HG02840 (cell line): ENCODE measurements around the gene GTF2IRD1.
A peak's percentile ranks its signal among the peaks of the same experiment; 100 is the strongest.
"Not testable (repeated sequence)": the region's sequence is repeated elsewhere in the genome, so short reads cannot be mapped to it uniquely, and the experiment has no call there.

ENCODE experiments used
- ATAC-seq: cut with Tn5 transposase; IDR thresholded peaks from one replicate; pipeline ENCODE4 v1.9.1; 2021; ENCODE audit warnings: mild to moderate bottlenecking, moderate library complexity, moderate number of reproducible peaks; ENCODE audit not compliant: unreplicated experiment, low FRiP score

Gene GTF2IRD1

GRCh38 chr7:74623135-74623534 lies 169.4 kb downstream of the GTF2IRD1 start:
- ATAC-seq = no peak

- ATAC-seq = no peak
These were observed 171.7 kb downstream of the GTF2IRD1 start for GRCh38 chr7:74625446-74625845.

GRCh38 chr7:74627661-74628411 lies 174.1 kb downstream of the GTF2IRD1 start:
- no peak for ATAC-seq

DNA sequence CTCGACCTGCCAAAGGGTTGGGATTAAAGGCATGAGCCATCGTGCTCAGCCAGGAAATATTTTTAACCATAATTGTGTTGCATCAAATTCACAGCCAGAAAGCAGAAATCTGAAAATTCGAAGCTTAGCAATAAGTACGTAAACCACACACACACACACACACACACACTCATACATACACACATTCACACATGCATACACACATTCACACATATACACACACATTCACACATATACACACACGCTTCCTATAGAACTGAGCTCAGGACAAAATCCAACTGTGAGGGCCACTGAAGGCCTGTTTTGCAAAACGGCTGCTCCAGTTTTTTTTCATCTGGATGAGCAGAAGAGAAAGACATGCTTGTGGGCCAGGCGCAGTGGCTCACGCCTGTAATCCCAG lies 178.8 kb downstream of the GTF2IRD1 start:
- ATAC-seq = no peak

- no peak for ATAC-seq
These were observed 179.8 kb downstream of the GTF2IRD1 start for GRCh38 chr7:74633451-74633921.

DNA sequence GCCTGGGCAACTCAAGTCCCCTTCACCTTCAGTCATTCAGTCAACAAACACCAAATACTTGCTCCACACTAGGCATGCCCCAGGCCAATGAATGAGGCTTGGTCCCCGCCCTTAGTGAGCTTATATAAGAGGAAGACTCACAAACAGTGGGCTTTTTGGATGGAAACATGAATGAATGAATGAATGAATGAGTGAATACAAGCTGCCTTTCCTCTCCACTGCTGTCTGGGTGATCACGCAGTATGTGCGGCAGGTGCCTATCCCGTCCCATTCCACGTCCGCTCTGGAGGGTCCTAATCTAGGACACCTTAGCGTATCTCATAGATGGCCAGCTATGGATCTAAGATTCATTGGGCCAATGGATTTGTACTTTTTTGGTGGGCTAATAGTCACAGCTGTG lies 184.0 kb downstream of the GTF2IRD1 start:
- ATAC-seq = no peak

DNA sequence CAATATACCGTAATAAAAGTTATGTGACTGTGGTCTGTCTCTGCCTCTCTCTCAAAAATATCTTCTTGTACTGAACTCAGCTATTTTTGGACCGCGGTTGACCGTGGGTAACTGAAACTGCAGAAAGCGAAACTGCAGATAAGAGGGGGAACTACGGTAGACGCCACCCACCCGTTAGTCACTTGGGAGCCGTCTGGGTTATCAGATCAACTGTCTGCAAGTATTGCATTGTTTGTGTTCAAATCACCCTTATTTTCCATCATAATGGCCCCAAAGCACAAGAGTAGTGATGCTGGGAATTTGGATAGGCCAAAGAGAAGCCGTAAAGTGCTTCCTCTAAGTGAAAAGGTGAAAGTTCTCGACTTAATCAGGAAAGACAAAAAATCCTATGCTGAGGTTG lies 196.3 kb downstream of the GTF2IRD1 start:
- ATAC-seq = peak; percentile 81

DNA sequence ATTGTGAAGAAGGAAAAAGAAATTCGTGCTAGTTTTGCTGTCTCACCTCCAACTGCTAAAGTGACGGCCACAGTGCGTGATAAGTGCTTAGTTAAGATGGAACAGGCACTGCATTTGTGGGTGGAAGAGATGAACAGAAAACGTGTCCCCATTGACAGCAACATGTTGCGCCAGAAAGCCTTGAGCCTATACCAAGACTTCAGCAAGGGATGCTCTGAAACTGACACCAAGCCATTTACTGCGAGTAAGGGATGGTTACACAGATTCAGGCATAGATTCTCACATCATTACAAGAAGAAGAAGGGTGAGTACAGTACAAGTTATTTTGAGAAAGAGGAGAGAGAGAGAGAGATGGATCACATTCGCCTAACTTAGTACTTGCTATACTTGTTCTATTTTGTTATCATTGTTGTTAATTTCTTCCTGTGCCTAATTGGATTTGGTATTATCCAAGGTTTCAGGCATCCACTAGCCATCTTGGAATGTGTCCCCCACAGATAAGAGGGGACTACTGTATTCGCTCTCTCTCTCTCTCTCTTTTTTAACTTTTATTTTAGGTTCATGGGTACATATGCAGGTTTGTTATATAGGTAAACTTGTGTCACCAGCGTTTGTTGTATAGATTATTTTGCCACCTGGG lies 196.9 kb downstream of the GTF2IRD1 start:
- ATAC-seq = not testable (repeated sequence)

DNA sequence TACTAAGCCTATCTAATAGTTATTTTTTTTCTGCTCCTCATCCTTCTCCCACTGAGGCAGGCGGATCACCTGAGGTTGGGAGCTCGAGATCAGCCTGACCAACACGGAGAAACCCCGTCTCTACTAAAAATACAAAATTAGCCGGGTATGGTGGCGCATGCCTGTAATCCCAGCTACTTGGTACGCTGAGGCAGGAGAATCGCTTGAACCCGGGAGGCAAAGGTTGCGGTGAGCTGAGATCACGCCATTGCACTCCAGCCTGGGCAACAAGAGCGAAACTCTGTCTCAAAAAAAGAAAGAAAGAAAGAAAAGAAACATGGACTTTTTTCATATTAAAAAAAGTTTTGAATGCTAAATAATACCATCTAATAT lies 197.4 kb downstream of the GTF2IRD1 start:
- not testable (repeated sequence) for ATAC-seq
